Measurements from ENCODE around the gene WHRN.

Gene WHRN

GRCh38 chr9:114489928-114490327 lies 15.3 kb downstream of the WHRN start:
- no peak for DNase-seq

- no peak for DNase-seq
Observed at GRCh38 chr9:114488398-114489129, 16.7 kb downstream of the WHRN start.

- peak; percentile 76 for DNase-seq
Observed at GRCh38 chr9:114487607-114488300, 17.5 kb downstream of the WHRN start.

- DNase-seq = no peak
Observed at GRCh38 chr9:114486205-114486963, 18.9 kb downstream of the WHRN start.

- DNase-seq = peak; percentile 20
Observed at GRCh38 chr9:114484854-114485443, 20.3 kb downstream of the WHRN start.

GRCh38 chr9:114484215-114484853 lies 20.9 kb downstream of the WHRN start:
- no peak for DNase-seq

- no peak for DNase-seq
Observed at GRCh38 chr9:114483499-114483898, 21.8 kb downstream of the WHRN start.

- no peak for DNase-seq
Observed at GRCh38 chr9:114482593-114482992, 22.7 kb downstream of the WHRN start.

GRCh38 chr9:114481789-114482188 lies 23.5 kb downstream of the WHRN start:
- DNase-seq = no peak

GRCh38 chr9:114480746-114481435 lies 24.4 kb downstream of the WHRN start:
- DNase-seq = no peak

- DNase-seq = no peak
Observed at GRCh38 chr9:114478871-114479270, 26.4 kb downstream of the WHRN start.

GRCh38 chr9:114478459-114478858 lies 26.8 kb downstream of the WHRN start:
- DNase-seq = no peak

- DNase-seq = no peak
Observed at GRCh38 chr9:114477642-114478041, 27.6 kb downstream of the WHRN start.

- no peak for DNase-seq
Observed at GRCh38 chr9:114476891-114477469, 28.3 kb downstream of the WHRN start.

- no peak for DNase-seq
Observed at GRCh38 chr9:114475412-114476135, 29.7 kb downstream of the WHRN start.

GRCh38 chr9:114474425-114474824 lies 30.8 kb downstream of the WHRN start:
- DNase-seq = no peak

- no peak for DNase-seq
Observed at GRCh38 chr9:114473447-114473801, 31.8 kb downstream of the WHRN start.

- no peak for DNase-seq
Observed at GRCh38 chr9:114472765-114473446, 32.4 kb downstream of the WHRN start.

- no peak for DNase-seq
Observed at GRCh38 chr9:114471157-114471556, 34.1 kb downstream of the WHRN start.

- no peak for DNase-seq
Observed at GRCh38 chr9:114470581-114470980, 34.7 kb downstream of the WHRN start.

GRCh38 chr9:114470121-114470520 lies 35.2 kb downstream of the WHRN start:
- DNase-seq = no peak

All from hematopoietic multipotent progenitor cell treated with erythropoietin and hydrocortisone succinate and interleukin-3 and kit ligand, for 8 days (in vitro differentiated cells).